Thyroid gland (tissue), 4 donors: ENCODE data around the gene NRM. TPM values are rescaled to one million over a fixed set of nuclear protein-coding genes. Genes with fewer than 3 reads are reported as not detected.
"Not testable (repeated sequence)": the region's sequence is repeated elsewhere in the genome, so short reads cannot be mapped to it uniquely, and the experiment has no call there.

Source experiments
- DNase-seq, 2 donors: peaks; one replicate each; pipeline ENCODE4 v3.0.0-alpha.2; 2019
- H3K27ac ChIP-seq, 3 donors: fragments of 200-600 bp; sonication (generic); 1 replicate in 2 of 3; 2 replicates in 1 of 3; pipeline ENCODE4 v1.5.1; 2016 to 2019; ENCODE audit warnings: mild to moderate bottlenecking in 1 of 3, moderate library complexity in 1 of 3
- H3K27me3 ChIP-seq: fragments of 200-600 bp; sonication (generic); one replicate; pipeline ENCODE4 v1.5.1; 2019
- H3K36me3 ChIP-seq, 2 donors: fragments of 200-600 bp; sonication (generic); one replicate each; pipeline ENCODE4 v1.5.1; 2016 to 2019
- H3K4me1 ChIP-seq, 2 donors: fragments of 200-600 bp; sonication (generic); one replicate each; pipeline ENCODE4 v1.5.1; 2017 to 2019
- H3K4me3 ChIP-seq, 3 donors: fragments of 200-600 bp; sonication (generic); replicated peaks in 1 of 3; 1 replicate in 2 of 3; 2 replicates in 1 of 3; pipeline ENCODE4 v1.5.1; 2016; ENCODE audit warnings: mild to moderate bottlenecking in 1 of 3
- H3K9me3 ChIP-seq: fragments of 200-600 bp; sonication (generic); one replicate; pipeline ENCODE4 v1.5.1; 2017
- CTCF ChIP-seq, 6 experiments: fragments of 200-600 bp in 3 of 6; fragments of 450-650 bp in 3 of 6; sonication (generic) in 3 of 6; IDR thresholded peaks; one replicate each; pipeline ENCODE4 v1.5.1; 2016 to 2019; ENCODE audit warnings: antibody characterized with exemption in 6 of 6, mild to moderate bottlenecking in 2 of 6, inconsistent platforms in 1 of 6, moderate library complexity in 1 of 6
- POLR2A ChIP-seq, 2 donors: fragments of 450-650 bp; IDR thresholded peaks; one replicate each; pipeline ENCODE4 v1.6.1; 2017; ENCODE audit warnings: antibody characterized with exemption in 2 of 2, mild to moderate bottlenecking in 2 of 2, moderate library complexity in 1 of 2
- WGBS, 2 donors: methylation state at CpG; one replicate each; pipeline ENCODE4 v1.1.5; 2017; 5-methylcytosine and 5-hydroxymethylcytosine counted together
- intact Hi-C: fragments of 100-400 bp; cut with DNase I; formaldehyde crosslinking; loops from one replicate; pipeline ENCODE4 v1.15.1; 2023
- total RNA-seq, 4 donors: library from RNA; depleted of rRNA; stranded (reverse); fragments of >200 nt; gene quantifications; one replicate each; pipeline ENCODE4 v1.2.3, GENCODE V29; 2016

Gene NRM
- total RNA-seq, 4 donors from 2014 or later = 3.5 to 8.3 (median 5.7) TPM

- TF ChIP-seq CTCF (IDR thresholded peaks at IDR 0.05) (no peak), POLR2A (IDR thresholded peaks at IDR 0.05) (no peak)
- Histone ChIP-seq H3K27me3 (no peaks in the 10 kb centered on the region), H3K9me3 (no peaks in the 10 kb centered on the region), H3K4me1 (peaks cover 9 to 18% of the 10 kb centered on the region in 2 donors), H3K27ac (no peak overlapping the region), H3K4me3 (no peak overlapping the region), H3K36me3 (peaks cover 62 to 63% of the 10 kb centered on the region in 2 donors)
- 67 to 79% methylated on average over 3 of the region's 3 CpGs for WGBS, 2 donors
- intact Hi-C loops = no loop called here
- DNase-seq = no peak
These were observed 35.1 kb upstream of the NRM start for GRCh38 chr6:30725713-30726505.

GRCh38 chr6:30724906-30725667 lies 34.3 kb upstream of the NRM start:
- no peaks in the 10 kb centered on the region for H3K27me3 ChIP-seq
- no peaks in the 10 kb centered on the region for H3K9me3 ChIP-seq
- H3K27ac ChIP-seq = no peak overlapping the region
- 60 to 62% methylated on average over 6 of the region's 6 CpGs for WGBS, 2 donors
- TF ChIP-seq CTCF (IDR thresholded peaks at IDR 0.05) (no peak), POLR2A (IDR thresholded peaks at IDR 0.05) (no peak)
- DNase-seq = no peak
- intact Hi-C loops = no loop called here
- peaks cover 55 to 58% of the 10 kb centered on the region in 2 donors for H3K36me3 ChIP-seq
- peaks cover 9 to 18% of the 10 kb centered on the region in 2 donors for H3K4me1 ChIP-seq
- H3K4me3 ChIP-seq = no peak overlapping the region

- not testable (repeated sequence) for H3K9me3 ChIP-seq, H3K4me3 ChIP-seq, DNase-seq, H3K27ac ChIP-seq, H3K27me3 ChIP-seq
- intact Hi-C loops = loop anchor here (2.0 kb wide), 1 partner anchor 45 kb away; no protein-coding TSS in a partner anchor
- WGBS, 2 donors = 65 to 74% methylated on average over 21 to 29 of the region's 29 CpGs
- peaks cover 9 to 24% of the 10 kb centered on the region in 2 donors for H3K4me1 ChIP-seq
- peaks cover 45 to 48% of the 10 kb centered on the region in 2 donors for H3K36me3 ChIP-seq
These were observed 33.3 kb upstream of the NRM start for GRCh38 chr6:30723843-30724741.

- 67 to 77% methylated on average over 16 of the region's 16 CpGs for WGBS, 2 donors
- DNase-seq, H3K27ac ChIP-seq, H3K9me3 ChIP-seq, H3K27me3 ChIP-seq, H3K4me3 ChIP-seq: not testable (repeated sequence)
- peaks cover 42 to 45% of the 10 kb centered on the region in 2 donors for H3K36me3 ChIP-seq
- intact Hi-C loops = loop anchor here (2.0 kb wide), 1 partner anchor 44 kb away; no protein-coding TSS in a partner anchor
- peaks cover 11 to 31% of the 10 kb centered on the region in 2 donors for H3K4me1 ChIP-seq
These were observed 32.5 kb upstream of the NRM start for GRCh38 chr6:30723159-30723842.

- peak overlapping the region in 2 of 3 donors; percentile 8 to 87 for H3K4me3 ChIP-seq
- no peaks in the 10 kb centered on the region for H3K9me3 ChIP-seq
- TF ChIP-seq POLR2A (IDR thresholded peaks at IDR 0.05) (no peak), CTCF (IDR thresholded peaks at IDR 0.05) (peak; percentile 92 to 99 (median 96))
- intact Hi-C loops = loop anchor here (2.0 kb wide), 1 partner anchor 44 kb away; no protein-coding TSS in a partner anchor
- DNase-seq = peak; percentile 76 to 79
- 18 to 23% methylated on average over 27 of the region's 27 CpGs for WGBS, 2 donors
- peaks cover 36 to 37% of the 10 kb centered on the region in 2 donors for H3K36me3 ChIP-seq
- peak overlapping the region in 2 of 3 donors; percentile 85 to 96 for H3K27ac ChIP-seq
- H3K4me1 ChIP-seq = peaks cover 16 to 37% of the 10 kb centered on the region in 2 donors
- H3K27me3 ChIP-seq = no peaks in the 10 kb centered on the region
These were observed 31.7 kb upstream of the NRM start for GRCh38 chr6:30722280-30723112.

GRCh38 chr6:30722025-30722279 lies 31.2 kb upstream of the NRM start:
- H3K4me3 ChIP-seq = peak overlapping the region in 2 of 3 donors; percentile 8 to 87
- H3K27ac ChIP-seq = peak overlapping the region; percentile 34 to 96 (median 85)
- intact Hi-C loops = loop anchor here (2.0 kb wide), 1 partner anchor 43 kb away; no protein-coding TSS in a partner anchor
- peaks cover 32 to 34% of the 10 kb centered on the region in 2 donors for H3K36me3 ChIP-seq
- H3K9me3 ChIP-seq, H3K27me3 ChIP-seq: not testable (repeated sequence)
- WGBS, 2 donors = 24 to 25% methylated on average over 10 of the region's 10 CpGs
- peak in 1 of 2 donors; percentile 19 for DNase-seq
- H3K4me1 ChIP-seq = peaks cover 16 to 37% of the 10 kb centered on the region in 2 donors
